Effector CD4-positive, alpha-beta T cell (primary cell): Measurements from ENCODE around the gene STX2.

Source experiments
- DNase-seq: peaks from one replicate; pipeline ENCODE4 v3.0.0-alpha.2; 2020

The STX2 gene

DNA sequence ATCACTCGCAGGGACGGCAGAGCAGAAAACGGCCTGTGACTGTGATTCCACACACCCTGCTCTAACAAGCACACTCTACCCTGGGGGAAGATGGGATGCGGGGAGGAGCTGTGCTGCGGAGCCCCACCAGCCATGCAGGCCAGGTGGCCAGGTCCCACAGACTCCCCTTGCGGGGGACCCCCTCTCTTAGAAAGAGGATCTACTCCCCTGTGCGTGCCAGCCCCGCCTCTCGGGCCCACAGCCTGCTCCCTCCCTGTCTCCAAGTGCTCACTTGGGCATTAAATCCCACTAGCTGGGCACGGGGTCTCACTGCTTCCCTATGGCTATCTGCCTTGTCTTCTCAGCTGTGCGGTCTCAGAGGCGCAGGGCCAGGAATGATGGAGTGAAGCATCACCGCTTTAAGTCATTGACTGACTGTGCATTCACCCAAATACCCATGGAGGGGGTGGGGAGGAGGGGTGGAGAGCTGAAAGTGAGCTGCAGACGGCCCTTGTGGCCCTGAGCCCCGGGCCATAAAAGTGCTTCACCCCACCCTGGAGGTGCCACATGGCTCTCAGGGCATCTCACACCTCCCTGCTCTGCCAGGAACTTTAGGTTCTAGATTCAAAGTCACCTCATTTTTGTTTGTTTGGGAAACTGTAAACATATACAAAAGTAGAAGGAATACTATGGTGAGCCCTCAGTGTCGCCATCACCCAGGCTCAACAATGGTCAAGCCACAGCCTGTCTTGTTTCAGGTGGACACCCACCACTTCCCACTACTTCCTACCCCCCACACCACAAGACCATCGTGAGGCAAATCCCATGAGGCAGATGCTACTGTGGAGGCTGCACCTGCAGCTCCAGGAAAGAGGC, 9.4 kb downstream of the STX2 start:
- no peak for DNase-seq

- DNase-seq: no peak
Measured at GRCh38 chr12:130828895-130829294, 10.2 kb downstream of the STX2 start.

- DNase-seq: no peak
Measured at GRCh38 chr12:130827432-130827831, 11.6 kb downstream of the STX2 start.

DNA sequence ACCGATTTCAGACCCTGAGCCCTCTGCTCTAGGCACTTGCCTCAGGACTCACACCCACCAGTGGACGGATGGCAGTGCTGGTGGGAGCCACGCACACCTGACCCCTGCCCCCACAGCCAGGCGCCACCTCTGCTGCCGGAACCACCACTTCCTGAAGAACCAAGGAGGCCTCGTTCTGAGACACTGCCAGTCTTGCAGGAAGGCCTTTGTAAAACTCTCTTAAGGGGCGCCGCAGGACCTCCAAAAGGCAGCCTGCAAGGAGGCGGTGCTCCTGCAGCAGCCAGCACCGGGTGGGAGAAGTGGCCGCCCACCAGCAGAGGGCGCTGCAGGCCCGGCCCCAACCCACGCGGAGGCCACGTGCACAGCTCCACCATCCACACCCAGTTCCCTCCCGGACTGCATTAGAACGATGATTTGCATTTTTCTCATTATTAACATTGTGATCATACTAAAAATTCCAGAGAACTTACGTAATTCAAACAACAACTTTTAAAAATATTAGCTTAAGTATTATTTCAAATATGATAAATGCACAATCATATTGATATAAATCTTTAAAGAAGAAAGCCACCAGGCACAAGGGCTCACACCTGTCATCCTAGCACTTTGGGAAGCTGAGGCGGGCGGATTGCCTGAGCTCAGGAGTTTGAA, 12.8 kb downstream of the STX2 start:
- DNase-seq: peak; percentile 60

GRCh38 chr12:130825771-130826150, 13.3 kb downstream of the STX2 start:
- no peak for DNase-seq

DNA sequence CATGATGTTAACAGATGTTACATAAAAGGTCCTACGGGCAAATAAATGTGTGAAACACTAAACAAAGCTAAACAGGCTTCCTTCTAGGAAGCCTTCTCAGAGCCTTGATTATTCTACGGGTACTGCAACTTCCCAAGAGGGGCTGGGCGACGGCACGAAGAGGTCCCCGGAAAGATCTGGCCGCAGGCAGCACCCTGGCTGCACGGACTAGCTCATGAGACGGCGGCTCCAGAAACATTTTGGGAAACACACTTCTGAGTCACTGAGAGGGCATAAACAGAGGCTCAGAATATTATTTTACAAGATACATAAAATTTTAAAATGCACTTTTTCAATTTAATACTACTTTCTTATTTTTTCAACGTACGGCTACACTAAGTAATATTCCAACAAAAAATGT, 19.4 kb downstream of the STX2 start:
- DNase-seq: no peak

DNA sequence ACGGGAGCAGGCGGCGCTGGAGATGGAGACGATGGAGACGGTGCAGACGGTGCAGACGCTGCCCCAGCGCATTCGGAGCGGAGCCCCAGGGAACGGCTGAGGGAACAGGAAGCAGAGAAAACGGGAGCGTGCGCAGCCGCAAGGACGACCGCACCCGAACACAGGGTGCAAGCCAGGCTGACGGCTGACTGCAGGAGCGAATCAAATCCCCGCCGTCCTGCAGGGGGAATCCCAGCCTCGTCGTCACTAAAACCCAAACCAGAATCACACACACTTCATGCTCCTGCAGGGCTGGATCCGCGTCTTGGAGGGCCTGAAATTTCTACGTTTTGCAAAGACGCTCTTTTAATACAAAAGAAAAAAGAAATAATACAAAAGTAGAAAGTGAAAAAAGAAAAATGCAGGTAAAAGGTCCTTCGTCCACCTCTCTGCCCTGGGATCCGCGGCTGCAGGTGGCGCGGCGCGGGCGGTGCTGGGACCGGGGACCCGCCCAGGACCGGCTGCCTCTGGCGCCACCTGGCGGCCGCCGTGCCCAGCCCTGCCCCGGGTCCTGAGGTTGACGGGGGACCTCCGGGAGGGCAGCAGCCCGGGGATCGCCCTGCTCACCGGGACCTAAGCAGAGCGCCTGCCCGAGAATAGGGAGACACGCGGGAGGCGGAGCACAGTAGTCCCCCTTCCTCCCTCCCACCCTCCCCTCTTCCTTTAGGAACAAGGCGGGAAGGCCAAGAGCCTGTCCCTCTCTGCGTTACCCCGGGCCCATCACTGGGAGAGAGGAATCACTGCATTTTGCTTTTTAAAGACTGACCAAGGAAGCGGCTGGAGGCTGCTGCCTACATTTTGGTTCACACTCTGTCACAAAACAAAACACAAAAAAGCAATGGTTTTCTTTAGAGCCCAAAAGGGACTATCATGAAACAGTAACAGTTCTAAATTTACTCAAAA, 20.1 kb downstream of the STX2 start:
- peak; percentile 70 for DNase-seq

DNA sequence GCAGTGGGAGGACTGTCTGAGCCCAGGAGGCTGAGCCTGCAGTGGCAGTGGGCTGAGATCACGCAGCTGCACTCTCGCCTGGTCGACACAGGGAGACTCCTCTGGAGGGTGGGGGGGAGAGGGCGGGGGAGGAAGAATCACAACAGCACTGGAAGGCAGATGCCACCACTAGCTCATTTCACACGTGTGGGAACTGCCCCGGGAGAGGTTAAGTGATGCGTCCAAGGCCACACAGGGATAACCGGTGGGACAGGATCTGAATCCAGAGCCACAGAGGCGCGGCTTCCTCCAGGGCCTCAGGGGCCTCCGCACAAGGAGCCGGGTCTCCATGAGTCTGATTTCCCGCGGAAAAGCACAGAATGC, 20.8 kb downstream of the STX2 start:
- no peak for DNase-seq

DNA sequence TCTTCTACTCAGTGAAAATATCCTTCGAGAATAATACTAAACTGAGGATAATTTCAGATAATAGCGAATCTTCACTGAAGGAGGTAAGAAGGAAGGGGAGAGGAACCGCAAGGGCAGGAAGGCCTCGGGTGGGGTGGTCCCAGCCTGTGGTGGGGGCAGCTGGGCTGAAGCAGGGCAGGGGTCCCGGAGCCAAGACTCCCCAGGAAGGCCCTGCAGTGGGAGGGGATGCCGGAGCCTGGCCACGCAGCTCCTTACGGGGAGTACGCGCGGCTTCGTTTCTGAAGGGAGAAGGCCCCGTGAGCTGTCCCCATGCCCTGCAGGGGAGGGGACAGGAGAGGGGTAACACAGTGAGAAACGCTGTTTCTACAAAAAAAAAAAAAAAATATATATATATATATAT, 21.2 kb downstream of the STX2 start:
- no peak for DNase-seq

DNA sequence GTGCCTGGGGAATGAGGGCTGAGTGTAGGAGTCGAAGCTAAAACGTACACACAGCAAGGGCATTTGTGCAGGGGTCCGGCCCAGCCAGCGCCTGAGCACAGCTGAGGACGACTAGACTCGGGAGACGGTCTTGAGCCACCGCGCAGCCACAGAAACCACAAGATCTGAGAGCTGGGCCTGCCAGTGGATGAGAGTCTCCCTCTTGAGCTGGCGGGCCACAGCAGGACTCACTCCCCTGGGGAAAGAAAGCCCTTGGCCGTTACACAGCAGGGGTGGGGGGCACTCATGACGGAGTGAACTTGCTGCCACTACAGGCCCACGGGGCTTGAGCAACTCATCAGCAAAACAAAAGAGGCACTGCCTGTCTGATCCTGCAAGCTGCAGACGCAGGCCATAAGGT, 23.0 kb downstream of the STX2 start:
- DNase-seq: no peak

- no peak for DNase-seq
Measured at GRCh38 chr12:130815028-130815741, 23.9 kb downstream of the STX2 start.

GRCh38 chr12:130813949-130814348, 25.1 kb downstream of the STX2 start:
- DNase-seq: no peak

GRCh38 chr12:130813436-130813835, 25.6 kb downstream of the STX2 start:
- no peak for DNase-seq

DNA sequence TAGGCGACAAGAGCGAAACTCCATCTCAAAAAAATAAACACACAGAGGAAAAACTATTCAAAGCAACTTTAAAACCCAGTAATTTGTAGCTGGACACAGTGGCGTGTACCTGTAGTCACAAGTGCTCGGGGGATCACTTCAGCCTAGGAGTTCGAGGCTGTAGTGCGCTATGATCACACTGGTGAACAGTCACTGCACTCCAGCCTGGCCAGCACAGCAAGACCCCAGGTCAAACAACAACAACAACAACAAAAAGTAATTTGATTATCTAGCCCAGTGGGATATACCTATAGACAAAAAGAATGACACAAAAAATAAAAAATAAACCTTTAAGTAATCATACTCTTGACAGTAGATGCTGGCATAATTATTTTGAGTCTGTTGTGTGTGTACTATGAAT, 29.3 kb downstream of the STX2 start:
- no peak for DNase-seq

- DNase-seq: no peak
Measured at GRCh38 chr12:130807309-130807708, 31.7 kb downstream of the STX2 start.

GRCh38 chr12:130806574-130806973, 32.5 kb downstream of the STX2 start:
- no peak for DNase-seq

DNA sequence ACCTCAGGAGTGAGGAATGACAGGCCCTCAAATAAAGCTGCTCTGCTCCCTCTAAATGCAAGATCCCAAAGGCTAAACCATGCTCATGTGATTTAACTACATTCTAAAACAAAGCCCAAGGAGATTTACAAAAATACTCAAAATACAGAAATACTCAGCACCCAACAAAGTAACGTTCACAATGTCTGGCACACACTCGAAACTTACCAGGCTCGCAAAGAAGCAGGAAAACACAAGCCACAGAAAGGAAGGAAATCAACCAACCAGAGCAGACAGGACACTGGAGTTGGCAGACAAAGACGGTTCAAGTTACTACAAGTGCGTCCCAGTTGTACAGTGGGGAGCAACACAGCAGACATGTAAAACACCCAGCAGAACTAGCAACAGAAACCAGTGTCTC, 33.4 kb downstream of the STX2 start:
- DNase-seq: no peak

DNA sequence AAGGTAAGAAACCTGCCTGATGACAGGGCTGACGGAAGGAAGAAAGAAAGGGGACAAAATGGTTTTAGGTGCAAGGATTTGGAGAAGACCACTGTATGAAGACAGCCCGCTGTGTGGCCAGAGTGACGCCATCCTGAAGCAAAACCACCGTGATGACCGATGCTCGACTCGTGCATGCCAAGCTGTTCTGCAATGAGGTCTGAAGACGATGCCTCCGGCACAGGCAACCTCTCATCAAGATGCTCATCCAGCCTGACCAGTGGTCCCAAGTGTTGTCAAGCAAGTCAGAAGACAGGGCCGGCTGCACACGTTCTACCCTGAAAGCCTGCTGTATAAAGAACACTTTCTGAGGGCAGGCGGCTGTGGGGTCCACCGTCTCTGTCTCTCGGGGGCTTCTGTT, 34.8 kb downstream of the STX2 start:
- no peak for DNase-seq

- DNase-seq: no peak
Measured at GRCh38 chr12:130803702-130804101, 35.3 kb downstream of the STX2 start.

DNA sequence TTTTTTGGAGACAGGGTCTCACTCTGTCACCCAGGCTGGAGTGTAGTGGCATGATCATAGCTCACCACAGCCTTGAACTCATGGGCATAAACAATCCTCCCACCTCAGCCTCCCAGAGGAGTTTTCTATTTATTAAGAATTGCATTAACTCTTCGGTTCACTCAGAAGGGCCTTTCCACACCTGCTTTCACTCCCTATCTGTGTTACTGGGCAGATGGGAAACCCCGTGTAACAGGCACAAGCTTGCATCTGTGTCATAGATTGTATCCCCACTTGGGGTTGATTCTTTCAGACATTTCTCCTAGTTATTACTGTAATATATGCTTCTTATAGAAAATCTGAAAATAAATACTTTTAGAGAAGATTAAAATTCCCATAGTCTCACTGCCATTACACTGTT, 38.7 kb downstream of the STX2 start:
- DNase-seq: no peak

- no peak for DNase-seq
Measured at GRCh38 chr12:130799051-130799450, 40.0 kb downstream of the STX2 start.

- DNase-seq: no peak
Measured at GRCh38 chr12:130796985-130797686, 41.9 kb downstream of the STX2 start.
